GM23338 (cell line): ENCODE measurements around the gene SAMD4A. TPM values are rescaled to one million over a fixed set of nuclear protein-coding genes. Genes with fewer than 3 reads are reported as not detected.

Experiments used
- ATAC-seq: fragments of 200-7000 bp; cut with Tn5 transposase; 3 replicates; pipeline ENCODE4 v1.9.1; 2020
- DNase-seq: peaks from one replicate; pipeline ENCODE4 v3.0.0-alpha.2; 2015; ENCODE audit warnings: low spot score
- H2AFZ ChIP-seq: fragments of 200-600 bp; sonication (generic); 2 replicates; pipeline ENCODE4 v1.8.0; 2016; ENCODE audit warnings: antibody characterized with exemption, mild to moderate bottlenecking, moderate library complexity
- H3F3A ChIP-seq: fragments of 200-600 bp; sonication (generic); replicated peaks from 2 replicates; pipeline ENCODE4 v1.8.0; 2017; ENCODE audit warnings: antibody characterized with exemption, mixed run types, low read depth
- H3K27ac ChIP-seq: fragments of 200-600 bp; sonication (generic); 2 replicates; pipeline ENCODE4 v1.6.1; 2016; ENCODE audit warnings: low read depth
- H3K27me3 ChIP-seq: fragments of 200-600 bp; sonication (generic); 2 replicates; pipeline ENCODE4 v1.8.0; 2016; ENCODE audit warnings: mild to moderate bottlenecking, mixed run types, moderate library complexity; ENCODE audit not compliant: insufficient read depth
- H3K36me3 ChIP-seq: fragments of 200-600 bp; sonication (generic); 2 replicates; pipeline ENCODE4 v1.8.0; 2016; ENCODE audit warnings: mild to moderate bottlenecking; ENCODE audit not compliant: insufficient read depth
- H3K4me1 ChIP-seq: fragments of 200-600 bp; sonication (generic); 2 replicates; pipeline ENCODE4 v1.8.0; 2016; ENCODE audit warnings: mild to moderate bottlenecking, moderate library complexity; ENCODE audit not compliant: insufficient read depth
- H3K4me2 ChIP-seq: fragments of 200-600 bp; sonication (generic); 2 replicates; pipeline ENCODE4 v1.7.1; 2017; ENCODE audit warnings: mixed run types
- H3K4me3 ChIP-seq: fragments of 200-600 bp; sonication (generic); 2 replicates; pipeline ENCODE4 v1.6.1; 2016; ENCODE audit warnings: mixed run types
- H3K79me2 ChIP-seq: fragments of 200-600 bp; sonication (generic); replicated peaks from 2 replicates; pipeline ENCODE4 v1.8.0; 2017; ENCODE audit warnings: mild to moderate bottlenecking; ENCODE audit not compliant: insufficient read depth
- H3K9me2 ChIP-seq: fragments of 200-600 bp; sonication (generic); 2 replicates; pipeline ENCODE4 v1.8.0; 2017; ENCODE audit not compliant: insufficient read depth
- H4K20me1 ChIP-seq: fragments of 200-600 bp; sonication (generic); replicated peaks from 2 replicates; pipeline ENCODE4 v1.8.0; 2017; ENCODE audit warnings: mild to moderate bottlenecking; ENCODE audit not compliant: insufficient read depth
- H3K27ac Mint-ChIP-seq: 2 replicates; pipeline ENCODE4 v1.8.0; 2020; ENCODE audit warnings: inconsistent platforms, mild to moderate bottlenecking, moderate library complexity, mixed read lengths
- H3K27me3 Mint-ChIP-seq: 3 replicates; pipeline ENCODE4 v1.8.0; 2022; ENCODE audit warnings: low read depth, mild to moderate bottlenecking, moderate library complexity, mixed read lengths, inconsistent platforms; ENCODE audit not compliant: insufficient read depth, poor library complexity
- H3K36me3 Mint-ChIP-seq: 3 replicates; pipeline ENCODE4 v1.8.0; 2021; ENCODE audit warnings: low read depth, mild to moderate bottlenecking, inconsistent platforms, moderate library complexity, mixed read lengths
- H3K4me1 Mint-ChIP-seq: 3 replicates; pipeline ENCODE4 v1.8.0; 2020; ENCODE audit warnings: mild to moderate bottlenecking, inconsistent platforms, mixed read lengths
- H3K4me3 Mint-ChIP-seq: 3 replicates; pipeline ENCODE4 v1.8.0; 2021; ENCODE audit warnings: moderate library complexity, mild to moderate bottlenecking, inconsistent platforms, mixed read lengths
- H3K9me3 Mint-ChIP-seq: 3 replicates; pipeline ENCODE4 v1.8.0; 2020; ENCODE audit warnings: moderate library complexity, mild to moderate bottlenecking, inconsistent platforms, mixed read lengths
- CREB1 ChIP-seq: fragments of 250-450 bp; sonication (Bioruptor Pico); IDR thresholded peaks from 2 replicates; pipeline ENCODE4 v1.5.0; 2020; ENCODE audit warnings: low read depth, mild to moderate bottlenecking, moderate library complexity
- EZH2phosphoT487 ChIP-seq: fragments of 200-600 bp; sonication (generic); IDR thresholded peaks from one replicate; pipeline ENCODE4 v1.8.1; 2018; ENCODE audit warnings: antibody characterized with exemption; ENCODE audit not compliant: unreplicated experiment
- polyA plus RNA-seq: library from polyadenylated mRNA; unstranded; fragments of >200 nt; fragmentation: Nextera tagmentation; extraction: Ambion mirVana; gene quantifications from 2 replicates; pipeline ENCODE4 v1.2.1, GENCODE V29; 2016
- total RNA-seq: library from RNA; depleted of rRNA; stranded (reverse); fragments of >200 nt; shearing (Covaris generic); gene quantifications from 2 replicates; pipeline ENCODE4 v1.2.3, GENCODE V29; 2014
- TF ChIP-seq, protein P1 (sequence below): fragments of 250-450 bp; sonication (Bioruptor Pico); IDR thresholded peaks from 2 replicates; pipeline ENCODE4 v1.5.0; 2020; ENCODE audit warnings: mild to moderate bottlenecking, moderate library complexity
- TF ChIP-seq, protein P2 (sequence below), 2 experiments: fragments of 200-600 bp in 1 of 2; sonication (generic) in 1 of 2; conservative IDR thresholded peaks; 2 replicates each; pipeline versions ENCODE4 v1.5.1 to v1.6.1; 2016 to 2017; ENCODE audit warnings: antibody characterized with exemption in 2 of 2, low read depth in 2 of 2, mild to moderate bottlenecking in 2 of 2, moderate library complexity in 1 of 2
- TF ChIP-seq, protein P3 (sequence below): IDR thresholded peaks from 2 replicates; pipeline ENCODE4 v1.6.1; 2016; ENCODE audit warnings: antibody characterized with exemption

Gene SAMD4A
- total and polyA plus RNA-seq, 2 experiments from 2014 or later: 1.6 to 6.9 TPM

DNA sequence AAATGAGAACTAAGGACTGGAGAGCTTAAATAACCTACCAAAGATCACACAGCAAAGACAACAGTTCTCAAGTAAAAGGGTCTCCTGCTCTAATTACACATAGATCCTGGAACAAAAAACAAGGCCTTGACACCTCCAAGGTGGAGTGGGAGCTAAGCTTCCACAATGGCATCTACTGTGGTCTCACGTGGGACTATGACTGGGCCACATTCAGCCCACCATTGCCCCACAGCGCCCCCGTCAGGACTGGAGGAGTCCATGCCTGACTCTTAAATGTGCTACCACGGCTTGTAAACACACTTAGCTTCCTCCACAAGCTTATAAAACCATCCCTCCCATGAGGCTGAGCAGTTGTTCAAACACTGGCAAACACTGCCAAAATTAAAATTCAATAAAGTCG lies 247.1 kb downstream of the SAMD4A start:
- Histone ChIP-seq H3K9me2 (no peaks in the 10 kb centered on the region), H3K4me3 (no peak overlapping the region), H3K27ac (no peak overlapping the region), H3K4me1 (no peaks in the 10 kb centered on the region), H3K36me3 (no peaks in the 10 kb centered on the region), H4K20me1 (no peaks in the 10 kb centered on the region), H3K4me2 (no peak overlapping the region), H3F3A (no peaks in the 10 kb centered on the region), H2AFZ (peak overlapping the region; percentile 58; the same call in 1 of the 2 replicates), H3K79me2 (no peaks in the 10 kb centered on the region), H3K27me3 (no peaks in the 10 kb centered on the region)
- ATAC-seq (peak; percentile 69), DNase-seq (peak; percentile 73)
- Mint-ChIP-seq H3K9me3 (no peaks in the 10 kb centered on the region), H3K4me3 (no peak overlapping the region), H3K4me1 (peaks cover 3% of the 10 kb centered on the region; the same call in 1 of the 3 replicates), H3K27me3 (peaks cover 9% of the 10 kb centered on the region), H3K27ac (no peak overlapping the region), H3K36me3 (no peaks in the 10 kb centered on the region)
- TF ChIP-seq, protein P1, sequence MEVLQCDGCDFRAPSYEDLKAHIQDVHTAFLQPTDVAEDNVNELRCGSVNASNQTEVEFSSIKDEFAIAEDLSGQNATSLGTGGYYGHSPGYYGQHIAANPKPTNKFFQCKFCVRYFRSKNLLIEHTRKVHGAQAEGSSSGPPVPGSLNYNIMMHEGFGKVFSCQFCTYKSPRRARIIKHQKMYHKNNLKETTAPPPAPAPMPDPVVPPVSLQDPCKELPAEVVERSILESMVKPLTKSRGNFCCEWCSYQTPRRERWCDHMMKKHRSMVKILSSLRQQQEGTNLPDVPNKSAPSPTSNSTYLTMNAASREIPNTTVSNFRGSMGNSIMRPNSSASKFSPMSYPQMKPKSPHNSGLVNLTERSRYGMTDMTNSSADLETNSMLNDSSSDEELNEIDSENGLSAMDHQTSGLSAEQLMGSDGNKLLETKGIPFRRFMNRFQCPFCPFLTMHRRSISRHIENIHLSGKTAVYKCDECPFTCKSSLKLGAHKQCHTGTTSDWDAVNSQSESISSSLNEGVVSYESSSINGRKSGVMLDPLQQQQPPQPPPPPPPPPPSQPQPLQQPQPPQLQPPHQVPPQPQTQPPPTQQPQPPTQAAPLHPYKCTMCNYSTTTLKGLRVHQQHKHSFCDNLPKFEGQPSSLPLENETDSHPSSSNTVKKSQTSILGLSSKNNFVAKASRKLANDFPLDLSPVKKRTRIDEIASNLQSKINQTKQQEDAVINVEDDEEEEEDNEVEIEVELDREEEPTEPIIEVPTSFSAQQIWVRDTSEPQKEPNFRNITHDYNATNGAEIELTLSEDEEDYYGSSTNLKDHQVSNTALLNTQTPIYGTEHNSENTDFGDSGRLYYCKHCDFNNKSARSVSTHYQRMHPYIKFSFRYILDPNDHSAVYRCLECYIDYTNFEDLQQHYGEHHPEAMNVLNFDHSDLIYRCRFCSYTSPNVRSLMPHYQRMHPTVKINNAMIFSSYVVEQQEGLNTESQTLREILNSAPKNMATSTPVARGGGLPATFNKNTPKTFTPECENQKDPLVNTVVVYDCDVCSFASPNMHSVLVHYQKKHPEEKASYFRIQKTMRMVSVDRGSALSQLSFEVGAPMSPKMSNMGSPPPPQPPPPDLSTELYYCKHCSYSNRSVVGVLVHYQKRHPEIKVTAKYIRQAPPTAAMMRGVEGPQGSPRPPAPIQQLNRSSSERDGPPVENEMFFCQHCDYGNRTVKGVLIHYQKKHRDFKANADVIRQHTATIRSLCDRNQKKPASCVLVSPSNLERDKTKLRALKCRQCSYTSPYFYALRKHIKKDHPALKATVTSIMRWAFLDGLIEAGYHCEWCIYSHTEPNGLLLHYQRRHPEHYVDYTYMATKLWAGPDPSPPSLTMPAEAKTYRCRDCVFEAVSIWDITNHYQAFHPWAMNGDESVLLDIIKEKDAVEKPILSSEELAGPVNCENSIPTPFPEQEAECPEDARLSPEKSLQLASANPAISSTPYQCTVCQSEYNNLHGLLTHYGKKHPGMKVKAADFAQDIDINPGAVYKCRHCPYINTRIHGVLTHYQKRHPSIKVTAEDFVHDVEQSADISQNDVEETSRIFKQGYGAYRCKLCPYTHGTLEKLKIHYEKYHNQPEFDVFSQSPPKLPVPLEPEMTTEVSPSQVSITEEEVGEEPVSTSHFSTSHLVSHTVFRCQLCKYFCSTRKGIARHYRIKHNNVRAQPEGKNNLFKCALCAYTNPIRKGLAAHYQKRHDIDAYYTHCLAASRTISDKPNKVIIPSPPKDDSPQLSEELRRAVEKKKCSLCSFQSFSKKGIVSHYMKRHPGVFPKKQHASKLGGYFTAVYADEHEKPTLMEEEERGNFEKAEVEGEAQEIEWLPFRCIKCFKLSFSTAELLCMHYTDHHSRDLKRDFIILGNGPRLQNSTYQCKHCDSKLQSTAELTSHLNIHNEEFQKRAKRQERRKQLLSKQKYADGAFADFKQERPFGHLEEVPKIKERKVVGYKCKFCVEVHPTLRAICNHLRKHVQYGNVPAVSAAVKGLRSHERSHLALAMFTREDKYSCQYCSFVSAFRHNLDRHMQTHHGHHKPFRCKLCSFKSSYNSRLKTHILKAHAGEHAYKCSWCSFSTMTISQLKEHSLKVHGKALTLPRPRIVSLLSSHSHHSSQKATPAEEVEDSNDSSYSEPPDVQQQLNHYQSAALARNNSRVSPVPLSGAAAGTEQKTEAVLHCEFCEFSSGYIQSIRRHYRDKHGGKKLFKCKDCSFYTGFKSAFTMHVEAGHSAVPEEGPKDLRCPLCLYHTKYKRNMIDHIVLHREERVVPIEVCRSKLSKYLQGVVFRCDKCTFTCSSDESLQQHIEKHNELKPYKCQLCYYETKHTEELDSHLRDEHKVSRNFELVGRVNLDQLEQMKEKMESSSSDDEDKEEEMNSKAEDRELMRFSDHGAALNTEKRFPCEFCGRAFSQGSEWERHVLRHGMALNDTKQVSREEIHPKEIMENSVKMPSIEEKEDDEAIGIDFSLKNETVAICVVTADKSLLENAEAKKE (CRISPR knock-in tag): 0 out of 2 replicates have a peak, but pooled peaks have one; percentile 18
- TF ChIP-seq, protein P2, sequence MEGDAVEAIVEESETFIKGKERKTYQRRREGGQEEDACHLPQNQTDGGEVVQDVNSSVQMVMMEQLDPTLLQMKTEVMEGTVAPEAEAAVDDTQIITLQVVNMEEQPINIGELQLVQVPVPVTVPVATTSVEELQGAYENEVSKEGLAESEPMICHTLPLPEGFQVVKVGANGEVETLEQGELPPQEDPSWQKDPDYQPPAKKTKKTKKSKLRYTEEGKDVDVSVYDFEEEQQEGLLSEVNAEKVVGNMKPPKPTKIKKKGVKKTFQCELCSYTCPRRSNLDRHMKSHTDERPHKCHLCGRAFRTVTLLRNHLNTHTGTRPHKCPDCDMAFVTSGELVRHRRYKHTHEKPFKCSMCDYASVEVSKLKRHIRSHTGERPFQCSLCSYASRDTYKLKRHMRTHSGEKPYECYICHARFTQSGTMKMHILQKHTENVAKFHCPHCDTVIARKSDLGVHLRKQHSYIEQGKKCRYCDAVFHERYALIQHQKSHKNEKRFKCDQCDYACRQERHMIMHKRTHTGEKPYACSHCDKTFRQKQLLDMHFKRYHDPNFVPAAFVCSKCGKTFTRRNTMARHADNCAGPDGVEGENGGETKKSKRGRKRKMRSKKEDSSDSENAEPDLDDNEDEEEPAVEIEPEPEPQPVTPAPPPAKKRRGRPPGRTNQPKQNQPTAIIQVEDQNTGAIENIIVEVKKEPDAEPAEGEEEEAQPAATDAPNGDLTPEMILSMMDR (conservative IDR thresholded peaks at IDR 0.05; ENCODE audit: low read depth in 2 of 2): peak; percentile 74
- no peak for TF ChIP-seq CREB1 (CRISPR knock-in tag)

DNA sequence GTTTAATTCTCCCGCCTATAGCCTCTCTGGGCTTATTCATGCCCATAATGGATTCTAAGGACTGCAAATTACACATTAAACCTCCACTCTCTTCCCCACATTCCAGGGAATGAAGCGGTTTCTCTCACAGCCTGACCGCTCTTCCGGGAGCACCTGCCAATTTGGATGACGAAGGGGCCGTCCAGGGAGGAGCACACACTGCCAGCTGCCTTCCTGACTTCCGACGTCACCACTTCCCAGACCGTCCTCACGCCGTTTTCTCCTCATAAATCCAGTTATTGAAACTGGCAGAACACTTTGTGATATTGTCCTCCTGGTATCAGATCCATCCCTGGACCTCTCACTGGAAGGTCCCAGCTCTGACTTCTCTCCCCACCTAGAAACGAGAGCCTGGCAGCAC lies 248.1 kb downstream of the SAMD4A start:
- H3K27me3 ChIP-seq: no peaks in the 10 kb centered on the region
- Mint-ChIP-seq H3K4me3 (no peak overlapping the region), H3K4me1 (peaks cover 3% of the 10 kb centered on the region; the same call in 1 of the 3 replicates), H3K36me3 (no peaks in the 10 kb centered on the region), H3K9me3 (no peaks in the 10 kb centered on the region), H3K27ac (no peak overlapping the region), H3K27me3 (peaks cover 9% of the 10 kb centered on the region)
- no peaks in the 10 kb centered on the region for H3K79me2 ChIP-seq
- no peaks in the 10 kb centered on the region for H3K9me2 ChIP-seq
- no peak overlapping the region for H3K4me3 ChIP-seq
- H3K36me3 ChIP-seq: no peaks in the 10 kb centered on the region
- H3K4me2 ChIP-seq: no peak overlapping the region
- no peak for TF ChIP-seq EZH2phosphoT487
- TF ChIP-seq, protein P3, sequence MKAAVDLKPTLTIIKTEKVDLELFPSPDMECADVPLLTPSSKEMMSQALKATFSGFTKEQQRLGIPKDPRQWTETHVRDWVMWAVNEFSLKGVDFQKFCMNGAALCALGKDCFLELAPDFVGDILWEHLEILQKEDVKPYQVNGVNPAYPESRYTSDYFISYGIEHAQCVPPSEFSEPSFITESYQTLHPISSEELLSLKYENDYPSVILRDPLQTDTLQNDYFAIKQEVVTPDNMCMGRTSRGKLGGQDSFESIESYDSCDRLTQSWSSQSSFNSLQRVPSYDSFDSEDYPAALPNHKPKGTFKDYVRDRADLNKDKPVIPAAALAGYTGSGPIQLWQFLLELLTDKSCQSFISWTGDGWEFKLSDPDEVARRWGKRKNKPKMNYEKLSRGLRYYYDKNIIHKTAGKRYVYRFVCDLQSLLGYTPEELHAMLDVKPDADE: no peak
- no peak overlapping the region for H3K27ac ChIP-seq
- H4K20me1 ChIP-seq: no peaks in the 10 kb centered on the region
- H2AFZ ChIP-seq: no peak overlapping the region
- H3F3A ChIP-seq: no peaks in the 10 kb centered on the region
- H3K4me1 ChIP-seq: no peaks in the 10 kb centered on the region
- ATAC-seq: no peak
- no peak for DNase-seq
